WTC11 (cell line): ENCODE results near the gene MTMR3. TPM values are rescaled to one million over a fixed set of nuclear protein-coding genes. Genes with fewer than 3 reads are reported as not detected.

Experiments used
- ATAC-seq: fragments of 200-7000 bp; cut with Tn5 transposase; 2 replicates; pipeline ENCODE4 v1.10.0; 2021; ENCODE audit warnings: mild to moderate bottlenecking, moderate library complexity
- CTCF ChIA-PET: fragments of 300-600 bp; sonication (Branson Sonifier 250); formaldehyde crosslinking; loops from one replicate; lab custom pipeline; 2021; ENCODE audit warnings: antibody characterized with exemption; lab: Charles Lee
- POLR2A ChIA-PET: fragments of 350-600 bp; sonication (Branson Sonifier 250); formaldehyde crosslinking; loops from one replicate; lab custom pipeline; 2021; ENCODE audit warnings: antibody characterized with exemption; lab: Charles Lee
- DNase-seq: peaks from one replicate; pipeline ENCODE4 v3.0.0; 2021; ENCODE audit warnings: low spot score
- H3K27ac Mint-ChIP-seq: 2 replicates; pipeline ENCODE4 v1.8.0; 2021; ENCODE audit warnings: mixed read lengths
- H3K27me3 Mint-ChIP-seq: 2 replicates; pipeline ENCODE4 v1.8.0; 2021; ENCODE audit warnings: low read depth, mild to moderate bottlenecking, moderate library complexity, mixed read lengths
- H3K36me3 Mint-ChIP-seq: 2 replicates; pipeline ENCODE4 v1.8.0; 2021; ENCODE audit warnings: mixed read lengths
- H3K4me1 Mint-ChIP-seq: 2 replicates; pipeline ENCODE4 v1.8.0; 2022; ENCODE audit warnings: mixed read lengths
- H3K4me3 Mint-ChIP-seq: 2 replicates; pipeline ENCODE4 v1.8.0; 2021; ENCODE audit warnings: mild to moderate bottlenecking, moderate library complexity, mixed read lengths
- H3K9me3 Mint-ChIP-seq: 2 replicates; pipeline ENCODE4 v1.8.0; 2021; ENCODE audit warnings: mixed read lengths
- ESRRA ChIP-seq: sonication (generic); formaldehyde crosslinking; IDR thresholded peaks from 2 replicates; pipeline ENCODE4 v1.8.1; 2022; ENCODE audit warnings: mild to moderate bottlenecking, missing genetic modification reagents, borderline replicate concordance
- GRHL2 ChIP-seq: fragments of 250-450 bp; sonication (Bioruptor Pico); IDR thresholded peaks from 2 replicates; pipeline ENCODE4 v1.8.0; 2022; ENCODE audit warnings: mild to moderate bottlenecking, moderate library complexity; ENCODE audit not compliant: insufficient replicate concordance, severe bottlenecking
- JUN ChIP-seq: sonication (generic); formaldehyde crosslinking; IDR thresholded peaks from 2 replicates; pipeline ENCODE4 v1.8.0; 2023; ENCODE audit warnings: mild to moderate bottlenecking, missing genetic modification reagents
- NFATC4 ChIP-seq: fragments of 250-450 bp; sonication (Bioruptor Pico); IDR thresholded peaks from 2 replicates; pipeline ENCODE4 v1.9.0; 2021; ENCODE audit warnings: mild to moderate bottlenecking
- OVOL2 ChIP-seq: fragments of 250-450 bp; sonication (Bioruptor Pico); IDR thresholded peaks from 2 replicates; pipeline ENCODE4 v1.9.0; 2021; ENCODE audit warnings: mild to moderate bottlenecking, borderline replicate concordance
- SMAD4 ChIP-seq: sonication (generic); formaldehyde crosslinking; IDR thresholded peaks from 2 replicates; pipeline ENCODE4 v1.8.0; 2022; ENCODE audit warnings: mild to moderate bottlenecking, missing genetic modification reagents
- SOX15 ChIP-seq: fragments of 250-450 bp; sonication (Bioruptor Pico); IDR thresholded peaks from 2 replicates; pipeline ENCODE4 v1.9.0; 2021; ENCODE audit warnings: mild to moderate bottlenecking
- SP1 ChIP-seq: sonication (generic); formaldehyde crosslinking; conservative IDR thresholded peaks from 2 replicates; pipeline ENCODE4 v1.8.1; 2022; ENCODE audit warnings: missing genetic modification reagents
- TEAD1 ChIP-seq: sonication (generic); formaldehyde crosslinking; IDR thresholded peaks from 2 replicates; pipeline ENCODE4 v1.8.0; 2022; ENCODE audit warnings: mild to moderate bottlenecking, missing genetic modification reagents
- ZNF219 ChIP-seq: sonication (generic); formaldehyde crosslinking; IDR thresholded peaks from 2 replicates; pipeline ENCODE4 v1.8.0; 2023; ENCODE audit warnings: missing genetic modification reagents, mild to moderate bottlenecking, borderline replicate concordance
- ZNF232 ChIP-seq: sonication (generic); formaldehyde crosslinking; IDR thresholded peaks from 2 replicates; pipeline ENCODE4 v1.8.0; 2022; ENCODE audit warnings: mild to moderate bottlenecking, missing genetic modification reagents
- ZNF317 ChIP-seq: sonication (generic); formaldehyde crosslinking; IDR thresholded peaks from 2 replicates; pipeline ENCODE4 v1.8.1; 2023; ENCODE audit warnings: low read depth, mild to moderate bottlenecking, moderate library complexity, missing genetic modification reagents, borderline replicate concordance
- total RNA-seq: library from RNA; stranded (reverse); gene quantifications from 3 replicates; pipeline ENCODE4 v1.2.3, GENCODE V29; 2021
- TF ChIP-seq, protein P1 (sequence below): sonication (generic); formaldehyde crosslinking; IDR thresholded peaks from 2 replicates; pipeline ENCODE4 v1.8.1; 2023; ENCODE audit warnings: mild to moderate bottlenecking, missing genetic modification reagents
- TF ChIP-seq, protein P2 (sequence below): fragments of 250-450 bp; sonication (Bioruptor Pico); IDR thresholded peaks from 2 replicates; pipeline ENCODE4 v1.9.0; 2021; ENCODE audit warnings: mild to moderate bottlenecking, borderline replicate concordance
- TF ChIP-seq, protein P3 (sequence below): sonication (generic); formaldehyde crosslinking; conservative IDR thresholded peaks from 2 replicates; pipeline ENCODE4 v1.8.1; 2023; ENCODE audit warnings: mild to moderate bottlenecking, low read depth, missing genetic modification reagents, moderate library complexity
- TF ChIP-seq, protein P4 (sequence below): fragments of 250-450 bp; sonication (Bioruptor Pico); conservative IDR thresholded peaks from 2 replicates; pipeline ENCODE4 v1.9.0; 2021; ENCODE audit warnings: mild to moderate bottlenecking
- TF ChIP-seq, protein P5 (sequence below): sonication (generic); formaldehyde crosslinking; IDR thresholded peaks from 2 replicates; pipeline ENCODE4 v1.8.1; 2023; ENCODE audit warnings: mild to moderate bottlenecking, missing genetic modification reagents, moderate library complexity
- TF ChIP-seq, protein P6 (sequence below): sonication (generic); formaldehyde crosslinking; IDR thresholded peaks from 2 replicates; pipeline ENCODE4 v1.8.1; 2023; ENCODE audit warnings: mild to moderate bottlenecking, missing genetic modification reagents
- TF ChIP-seq, protein P7 (sequence below): sonication (generic); formaldehyde crosslinking; IDR thresholded peaks from 2 replicates; pipeline ENCODE4 v1.8.1; 2023; ENCODE audit warnings: mild to moderate bottlenecking, moderate library complexity, missing genetic modification reagents
- TF ChIP-seq, protein P8 (sequence below): sonication (generic); formaldehyde crosslinking; IDR thresholded peaks from 2 replicates; pipeline ENCODE4 v1.8.0; 2023; ENCODE audit warnings: missing genetic modification reagents

The MTMR3 gene
- total RNA-seq, 1 experiment from 2014 or later: 19.2 TPM

DNA sequence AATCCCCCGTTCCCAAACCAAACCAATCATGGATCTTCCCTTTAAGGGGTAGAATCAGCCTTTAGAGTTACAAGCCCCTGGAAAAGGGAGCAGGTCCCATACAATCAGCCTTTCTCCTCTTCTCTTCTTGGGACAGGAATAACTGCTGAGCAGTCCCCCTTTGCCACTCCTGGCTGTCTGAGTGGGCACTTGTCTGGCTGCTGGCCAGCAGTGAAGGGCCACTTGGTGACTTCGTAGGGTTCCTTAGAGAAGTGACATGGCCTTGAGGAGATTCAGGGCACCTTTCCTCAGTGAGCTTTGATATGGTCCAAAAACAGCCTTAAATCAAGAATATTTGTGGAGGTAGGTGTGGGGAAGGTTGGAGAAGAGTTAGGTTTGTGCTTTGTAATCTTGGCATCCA, 143.8 kb downstream of the MTMR3 start (continued):
- TF ChIP-seq ZNF232 (CRISPR knock-in tag) (no peak), ZNF317 (CRISPR knock-in tag) (no peak), OVOL2 (CRISPR knock-in tag) (no peak), SMAD4 (CRISPR knock-in tag) (no peak)
- TF ChIP-seq, protein P1, sequence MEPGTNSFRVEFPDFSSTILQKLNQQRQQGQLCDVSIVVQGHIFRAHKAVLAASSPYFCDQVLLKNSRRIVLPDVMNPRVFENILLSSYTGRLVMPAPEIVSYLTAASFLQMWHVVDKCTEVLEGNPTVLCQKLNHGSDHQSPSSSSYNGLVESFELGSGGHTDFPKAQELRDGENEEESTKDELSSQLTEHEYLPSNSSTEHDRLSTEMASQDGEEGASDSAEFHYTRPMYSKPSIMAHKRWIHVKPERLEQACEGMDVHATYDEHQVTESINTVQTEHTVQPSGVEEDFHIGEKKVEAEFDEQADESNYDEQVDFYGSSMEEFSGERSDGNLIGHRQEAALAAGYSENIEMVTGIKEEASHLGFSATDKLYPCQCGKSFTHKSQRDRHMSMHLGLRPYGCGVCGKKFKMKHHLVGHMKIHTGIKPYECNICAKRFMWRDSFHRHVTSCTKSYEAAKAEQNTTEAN (CRISPR knock-in tag): no peak
- TF ChIP-seq, protein P2, sequence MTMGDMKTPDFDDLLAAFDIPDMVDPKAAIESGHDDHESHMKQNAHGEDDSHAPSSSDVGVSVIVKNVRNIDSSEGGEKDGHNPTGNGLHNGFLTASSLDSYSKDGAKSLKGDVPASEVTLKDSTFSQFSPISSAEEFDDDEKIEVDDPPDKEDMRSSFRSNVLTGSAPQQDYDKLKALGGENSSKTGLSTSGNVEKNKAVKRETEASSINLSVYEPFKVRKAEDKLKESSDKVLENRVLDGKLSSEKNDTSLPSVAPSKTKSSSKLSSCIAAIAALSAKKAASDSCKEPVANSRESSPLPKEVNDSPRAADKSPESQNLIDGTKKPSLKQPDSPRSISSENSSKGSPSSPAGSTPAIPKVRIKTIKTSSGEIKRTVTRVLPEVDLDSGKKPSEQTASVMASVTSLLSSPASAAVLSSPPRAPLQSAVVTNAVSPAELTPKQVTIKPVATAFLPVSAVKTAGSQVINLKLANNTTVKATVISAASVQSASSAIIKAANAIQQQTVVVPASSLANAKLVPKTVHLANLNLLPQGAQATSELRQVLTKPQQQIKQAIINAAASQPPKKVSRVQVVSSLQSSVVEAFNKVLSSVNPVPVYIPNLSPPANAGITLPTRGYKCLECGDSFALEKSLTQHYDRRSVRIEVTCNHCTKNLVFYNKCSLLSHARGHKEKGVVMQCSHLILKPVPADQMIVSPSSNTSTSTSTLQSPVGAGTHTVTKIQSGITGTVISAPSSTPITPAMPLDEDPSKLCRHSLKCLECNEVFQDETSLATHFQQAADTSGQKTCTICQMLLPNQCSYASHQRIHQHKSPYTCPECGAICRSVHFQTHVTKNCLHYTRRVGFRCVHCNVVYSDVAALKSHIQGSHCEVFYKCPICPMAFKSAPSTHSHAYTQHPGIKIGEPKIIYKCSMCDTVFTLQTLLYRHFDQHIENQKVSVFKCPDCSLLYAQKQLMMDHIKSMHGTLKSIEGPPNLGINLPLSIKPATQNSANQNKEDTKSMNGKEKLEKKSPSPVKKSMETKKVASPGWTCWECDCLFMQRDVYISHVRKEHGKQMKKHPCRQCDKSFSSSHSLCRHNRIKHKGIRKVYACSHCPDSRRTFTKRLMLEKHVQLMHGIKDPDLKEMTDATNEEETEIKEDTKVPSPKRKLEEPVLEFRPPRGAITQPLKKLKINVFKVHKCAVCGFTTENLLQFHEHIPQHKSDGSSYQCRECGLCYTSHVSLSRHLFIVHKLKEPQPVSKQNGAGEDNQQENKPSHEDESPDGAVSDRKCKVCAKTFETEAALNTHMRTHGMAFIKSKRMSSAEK: no peak
- TF ChIP-seq, protein P3, sequence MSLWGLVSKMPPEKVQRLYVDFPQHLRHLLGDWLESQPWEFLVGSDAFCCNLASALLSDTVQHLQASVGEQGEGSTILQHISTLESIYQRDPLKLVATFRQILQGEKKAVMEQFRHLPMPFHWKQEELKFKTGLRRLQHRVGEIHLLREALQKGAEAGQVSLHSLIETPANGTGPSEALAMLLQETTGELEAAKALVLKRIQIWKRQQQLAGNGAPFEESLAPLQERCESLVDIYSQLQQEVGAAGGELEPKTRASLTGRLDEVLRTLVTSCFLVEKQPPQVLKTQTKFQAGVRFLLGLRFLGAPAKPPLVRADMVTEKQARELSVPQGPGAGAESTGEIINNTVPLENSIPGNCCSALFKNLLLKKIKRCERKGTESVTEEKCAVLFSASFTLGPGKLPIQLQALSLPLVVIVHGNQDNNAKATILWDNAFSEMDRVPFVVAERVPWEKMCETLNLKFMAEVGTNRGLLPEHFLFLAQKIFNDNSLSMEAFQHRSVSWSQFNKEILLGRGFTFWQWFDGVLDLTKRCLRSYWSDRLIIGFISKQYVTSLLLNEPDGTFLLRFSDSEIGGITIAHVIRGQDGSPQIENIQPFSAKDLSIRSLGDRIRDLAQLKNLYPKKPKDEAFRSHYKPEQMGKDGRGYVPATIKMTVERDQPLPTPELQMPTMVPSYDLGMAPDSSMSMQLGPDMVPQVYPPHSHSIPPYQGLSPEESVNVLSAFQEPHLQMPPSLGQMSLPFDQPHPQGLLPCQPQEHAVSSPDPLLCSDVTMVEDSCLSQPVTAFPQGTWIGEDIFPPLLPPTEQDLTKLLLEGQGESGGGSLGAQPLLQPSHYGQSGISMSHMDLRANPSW (CRISPR knock-in tag): no peak
- TF ChIP-seq, protein P4, sequence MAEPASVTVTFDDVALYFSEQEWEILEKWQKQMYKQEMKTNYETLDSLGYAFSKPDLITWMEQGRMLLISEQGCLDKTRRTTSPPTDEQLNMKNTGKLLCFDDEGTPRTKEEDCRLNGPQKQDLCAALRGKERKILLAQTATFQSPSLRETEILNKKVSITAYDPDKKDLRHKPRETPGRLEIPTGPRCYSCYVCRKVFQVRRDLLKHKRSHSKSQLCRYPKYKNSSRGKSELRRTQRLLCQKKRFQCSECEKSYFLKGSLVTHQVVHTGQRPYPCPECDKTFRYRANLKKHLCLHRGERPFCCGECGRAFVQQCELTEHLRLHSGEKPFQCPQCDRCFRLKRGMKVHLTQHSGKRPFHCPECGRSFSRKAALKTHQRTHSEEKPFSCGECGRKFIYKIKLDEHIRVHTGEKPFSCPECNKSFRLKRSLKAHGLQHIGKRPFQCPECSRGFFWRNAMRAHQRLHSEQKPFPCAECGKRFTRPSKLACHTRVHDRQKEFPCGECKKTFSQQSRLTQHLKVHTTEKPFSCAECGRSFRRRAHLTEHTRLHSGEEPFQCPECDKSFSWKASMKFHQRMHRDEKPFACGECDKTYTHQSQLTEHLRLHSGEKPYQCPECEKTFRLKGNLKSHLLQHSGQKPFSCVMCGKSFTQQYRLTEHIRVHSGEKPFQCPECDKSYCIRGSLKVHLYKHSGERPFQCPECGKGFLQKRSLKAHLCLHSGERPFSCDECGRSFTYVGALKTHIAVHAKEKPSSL: no peak
- TF ChIP-seq, protein P5, sequence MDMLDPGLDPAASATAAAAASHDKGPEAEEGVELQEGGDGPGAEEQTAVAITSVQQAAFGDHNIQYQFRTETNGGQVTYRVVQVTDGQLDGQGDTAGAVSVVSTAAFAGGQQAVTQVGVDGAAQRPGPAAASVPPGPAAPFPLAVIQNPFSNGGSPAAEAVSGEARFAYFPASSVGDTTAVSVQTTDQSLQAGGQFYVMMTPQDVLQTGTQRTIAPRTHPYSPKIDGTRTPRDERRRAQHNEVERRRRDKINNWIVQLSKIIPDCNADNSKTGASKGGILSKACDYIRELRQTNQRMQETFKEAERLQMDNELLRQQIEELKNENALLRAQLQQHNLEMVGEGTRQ (CRISPR knock-in tag): no peak
- TF ChIP-seq, protein P6, sequence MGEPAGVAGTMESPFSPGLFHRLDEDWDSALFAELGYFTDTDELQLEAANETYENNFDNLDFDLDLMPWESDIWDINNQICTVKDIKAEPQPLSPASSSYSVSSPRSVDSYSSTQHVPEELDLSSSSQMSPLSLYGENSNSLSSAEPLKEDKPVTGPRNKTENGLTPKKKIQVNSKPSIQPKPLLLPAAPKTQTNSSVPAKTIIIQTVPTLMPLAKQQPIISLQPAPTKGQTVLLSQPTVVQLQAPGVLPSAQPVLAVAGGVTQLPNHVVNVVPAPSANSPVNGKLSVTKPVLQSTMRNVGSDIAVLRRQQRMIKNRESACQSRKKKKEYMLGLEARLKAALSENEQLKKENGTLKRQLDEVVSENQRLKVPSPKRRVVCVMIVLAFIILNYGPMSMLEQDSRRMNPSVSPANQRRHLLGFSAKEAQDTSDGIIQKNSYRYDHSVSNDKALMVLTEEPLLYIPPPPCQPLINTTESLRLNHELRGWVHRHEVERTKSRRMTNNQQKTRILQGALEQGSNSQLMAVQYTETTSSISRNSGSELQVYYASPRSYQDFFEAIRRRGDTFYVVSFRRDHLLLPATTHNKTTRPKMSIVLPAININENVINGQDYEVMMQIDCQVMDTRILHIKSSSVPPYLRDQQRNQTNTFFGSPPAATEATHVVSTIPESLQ: no peak

DNA sequence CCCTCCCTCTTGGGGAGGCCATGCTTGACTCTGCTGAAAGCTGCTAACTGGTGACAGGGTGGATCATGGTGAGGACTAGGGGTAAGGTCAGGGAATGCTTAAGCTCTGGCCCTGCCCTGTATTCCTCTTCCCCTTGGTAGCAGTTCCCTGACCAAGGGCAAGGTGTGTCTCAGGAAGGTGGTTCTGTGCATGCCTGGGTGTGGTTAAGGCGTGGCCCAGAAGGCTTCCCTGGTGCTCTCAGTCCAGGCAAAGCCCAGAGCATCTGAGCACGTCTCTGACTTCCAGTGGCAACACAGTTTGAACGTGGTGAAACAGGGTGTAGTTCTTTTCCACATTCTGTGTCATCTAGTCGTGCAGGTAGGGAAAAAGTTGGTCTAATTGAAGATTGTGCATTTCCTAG, 144.2 kb downstream of the MTMR3 start:
- Mint-ChIP-seq H3K27ac (no peak overlapping the region), H3K9me3 (no peaks in the 10 kb centered on the region), H3K4me1 (no peaks in the 10 kb centered on the region), H3K27me3 (no peaks in the 10 kb centered on the region), H3K36me3 (peaks cover 23% of the 10 kb centered on the region), H3K4me3 (no peak overlapping the region)
- ATAC-seq: no peak
- ChIA-PET CTCF (interaction anchor here (1.6 kb wide), 1 partner anchor 22 kb away, joined by 5 read pairs; no protein-coding TSS in a partner anchor), POLR2A (no interaction called here)
- DNase-seq: no peak
- no peak for TF ChIP-seq TEAD1
- TF ChIP-seq JUN (CRISPR knock-in tag): no peak
- TF ChIP-seq, protein P7, sequence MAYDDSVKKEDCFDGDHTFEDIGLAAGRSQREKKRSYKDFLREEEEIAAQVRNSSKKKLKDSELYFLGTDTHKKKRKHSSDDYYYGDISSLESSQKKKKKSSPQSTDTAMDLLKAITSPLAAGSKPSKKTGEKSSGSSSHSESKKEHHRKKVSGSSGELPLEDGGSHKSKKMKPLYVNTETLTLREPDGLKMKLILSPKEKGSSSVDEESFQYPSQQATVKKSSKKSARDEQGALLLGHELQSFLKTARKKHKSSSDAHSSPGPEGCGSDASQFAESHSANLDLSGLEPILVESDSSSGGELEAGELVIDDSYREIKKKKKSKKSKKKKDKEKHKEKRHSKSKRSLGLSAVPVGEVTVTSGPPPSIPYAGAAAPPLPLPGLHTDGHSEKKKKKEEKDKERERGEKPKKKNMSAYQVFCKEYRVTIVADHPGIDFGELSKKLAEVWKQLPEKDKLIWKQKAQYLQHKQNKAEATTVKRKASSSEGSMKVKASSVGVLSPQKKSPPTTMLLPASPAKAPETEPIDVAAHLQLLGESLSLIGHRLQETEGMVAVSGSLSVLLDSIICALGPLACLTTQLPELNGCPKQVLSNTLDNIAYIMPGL (CRISPR knock-in tag): no peak
- TF ChIP-seq SOX15 (CRISPR knock-in tag): no peak
- TF ChIP-seq ESRRA (CRISPR knock-in tag): no peak
- TF ChIP-seq SP1 (CRISPR knock-in tag): no peak
- TF ChIP-seq GRHL2 (CRISPR knock-in tag): no peak
- TF ChIP-seq, protein P5 (CRISPR knock-in tag): no peak
- no peak for TF ChIP-seq NFATC4 (CRISPR knock-in tag)
- TF ChIP-seq, protein P8, sequence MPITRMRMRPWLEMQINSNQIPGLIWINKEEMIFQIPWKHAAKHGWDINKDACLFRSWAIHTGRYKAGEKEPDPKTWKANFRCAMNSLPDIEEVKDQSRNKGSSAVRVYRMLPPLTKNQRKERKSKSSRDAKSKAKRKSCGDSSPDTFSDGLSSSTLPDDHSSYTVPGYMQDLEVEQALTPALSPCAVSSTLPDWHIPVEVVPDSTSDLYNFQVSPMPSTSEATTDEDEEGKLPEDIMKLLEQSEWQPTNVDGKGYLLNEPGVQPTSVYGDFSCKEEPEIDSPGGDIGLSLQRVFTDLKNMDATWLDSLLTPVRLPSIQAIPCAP (CRISPR knock-in tag): no peak
- TF ChIP-seq ZNF219 (CRISPR knock-in tag): no peak
